COLO668 (cell line): ENCODE data around the gene ITCH.
"Not testable (repeated sequence)": the region's sequence is repeated elsewhere in the genome, so short reads cannot be mapped to it uniquely, and the experiment has no call there.

ENCODE experiments used
- DNase-seq: peaks from one replicate; lab custom pipeline; 2025; ENCODE audit not compliant: unreplicated experiment; lab: John Stamatoyannopoulos, UW

The ITCH gene

GRCh38 chr20:34375977-34376430 lies 12.9 kb downstream of the ITCH start:
- DNase-seq, result peak; percentile 68

- DNase-seq, result no peak
Measured at GRCh38 chr20:34377072-34377847, 14.2 kb downstream of the ITCH start.

- DNase-seq, result no peak
Measured at GRCh38 chr20:34382174-34382573, 19.1 kb downstream of the ITCH start.

GRCh38 chr20:34382877-34383455 lies 19.9 kb downstream of the ITCH start:
- not testable (repeated sequence) for DNase-seq

GRCh38 chr20:34385464-34385863 lies 22.4 kb downstream of the ITCH start:
- no peak for DNase-seq

GRCh38 chr20:34388000-34388399 lies 24.9 kb downstream of the ITCH start:
- no peak for DNase-seq

GRCh38 chr20:34388678-34389077 lies 25.6 kb downstream of the ITCH start:
- no peak for DNase-seq

GRCh38 chr20:34389206-34389953 lies 26.3 kb downstream of the ITCH start:
- DNase-seq, result no peak

- DNase-seq, result no peak
Measured at GRCh38 chr20:34389954-34390555, 27.0 kb downstream of the ITCH start.

- no peak for DNase-seq
Measured at GRCh38 chr20:34396408-34396807, 33.3 kb downstream of the ITCH start.

GRCh38 chr20:34397096-34397495 lies 34.0 kb downstream of the ITCH start:
- no peak for DNase-seq

GRCh38 chr20:34400776-34401175 lies 37.7 kb downstream of the ITCH start:
- not testable (repeated sequence) for DNase-seq

- DNase-seq, result no peak
Measured at GRCh38 chr20:34401741-34402455, 38.8 kb downstream of the ITCH start.

GRCh38 chr20:34402461-34402860 lies 39.4 kb downstream of the ITCH start:
- no peak for DNase-seq

- no peak for DNase-seq
Measured at GRCh38 chr20:34403063-34403827, 40.2 kb downstream of the ITCH start.

- no peak for DNase-seq
Measured at GRCh38 chr20:34403908-34404307, 40.8 kb downstream of the ITCH start.

GRCh38 chr20:34404803-34405202 lies 41.7 kb downstream of the ITCH start:
- no peak for DNase-seq

- not testable (repeated sequence) for DNase-seq
Measured at GRCh38 chr20:34405247-34405651, 42.2 kb downstream of the ITCH start.

- not testable (repeated sequence) for DNase-seq
Measured at GRCh38 chr20:34405942-34406341, 42.9 kb downstream of the ITCH start.

GRCh38 chr20:34407962-34408474 lies 44.9 kb downstream of the ITCH start:
- no peak for DNase-seq
